Neutrophil (primary cell): Measurements from ENCODE around the gene PLAC8.

Source experiments
- H3K27ac ChIP-seq: fragments of 200-600 bp; sonication (generic); 2 replicates; pipeline ENCODE4 v1.5.1; 2016; ENCODE audit warnings: mild to moderate bottlenecking, moderate library complexity
- H3K27me3 ChIP-seq: fragments of 200-600 bp; sonication (generic); 2 replicates; pipeline ENCODE4 v1.6.0; 2016; ENCODE audit warnings: mild to moderate bottlenecking
- H3K36me3 ChIP-seq: fragments of 200-600 bp; sonication (generic); 2 replicates; pipeline ENCODE4 v1.5.1; 2017
- H3K4me1 ChIP-seq, 2 experiments: fragments of 200-600 bp in 1 of 2; sonication (generic) in 1 of 2; 1 replicate in 1 of 2; 2 replicates in 1 of 2; pipeline versions ENCODE4 v1.5.1 to v1.6.1; 2013 to 2016; ENCODE audit warnings: low read depth in 1 of 2, low read length in 1 of 2, mild to moderate bottlenecking in 1 of 2, moderate library complexity in 1 of 2; ENCODE audit not compliant: control insufficient read depth in 1 of 2, insufficient read depth in 1 of 2
- H3K4me3 ChIP-seq, 2 experiments: fragments of 200-600 bp in 1 of 2; sonication (generic) in 1 of 2; 1 replicate in 1 of 2; 2 replicates in 1 of 2; pipeline ENCODE4 v1.5.1; 2013 to 2016; ENCODE audit warnings: low read depth in 1 of 2, low read length in 1 of 2, mild to moderate bottlenecking in 1 of 2, moderate library complexity in 1 of 2
- H3K9me3 ChIP-seq: fragments of 200-600 bp; sonication (generic); 2 replicates; pipeline ENCODE4 v1.5.1; 2016
- TF ChIP-seq, protein P1 (sequence below): fragments of 200-600 bp; sonication (generic); IDR thresholded peaks from 2 replicates; pipeline ENCODE4 v1.5.1; 2016; ENCODE audit warnings: antibody characterized with exemption

PLAC8 gene

DNA sequence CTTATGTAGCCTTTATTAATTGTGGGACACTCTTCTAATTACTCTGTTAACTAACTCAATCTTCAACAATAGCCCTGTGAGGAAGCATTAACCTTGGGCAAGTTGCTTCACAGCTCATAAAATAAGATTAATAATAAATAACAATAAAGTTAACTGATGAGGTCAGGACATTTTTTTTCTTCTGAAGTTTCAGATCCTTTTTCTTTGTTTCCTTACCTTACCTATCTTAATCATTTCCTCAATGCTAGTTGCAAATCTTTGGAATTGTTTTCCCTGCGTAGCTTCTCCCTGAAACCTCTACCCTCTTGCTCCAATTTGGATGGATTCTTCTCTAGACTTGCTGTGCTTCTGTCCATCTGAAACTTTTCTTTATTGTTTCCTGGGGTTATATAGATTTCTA lies 17.5 kb upstream of the PLAC8 start:
- Histone ChIP-seq H3K9me3 (no peaks in the 10 kb centered on the region), H3K4me1 (peaks cover 23 to 24% of the 10 kb centered on the region in 2 experiments), H3K4me3 (no peak overlapping the region), H3K27ac (no peak overlapping the region), H3K27me3 (no peaks in the 10 kb centered on the region), H3K36me3 (no peaks in the 10 kb centered on the region)
- TF ChIP-seq, protein P1, sequence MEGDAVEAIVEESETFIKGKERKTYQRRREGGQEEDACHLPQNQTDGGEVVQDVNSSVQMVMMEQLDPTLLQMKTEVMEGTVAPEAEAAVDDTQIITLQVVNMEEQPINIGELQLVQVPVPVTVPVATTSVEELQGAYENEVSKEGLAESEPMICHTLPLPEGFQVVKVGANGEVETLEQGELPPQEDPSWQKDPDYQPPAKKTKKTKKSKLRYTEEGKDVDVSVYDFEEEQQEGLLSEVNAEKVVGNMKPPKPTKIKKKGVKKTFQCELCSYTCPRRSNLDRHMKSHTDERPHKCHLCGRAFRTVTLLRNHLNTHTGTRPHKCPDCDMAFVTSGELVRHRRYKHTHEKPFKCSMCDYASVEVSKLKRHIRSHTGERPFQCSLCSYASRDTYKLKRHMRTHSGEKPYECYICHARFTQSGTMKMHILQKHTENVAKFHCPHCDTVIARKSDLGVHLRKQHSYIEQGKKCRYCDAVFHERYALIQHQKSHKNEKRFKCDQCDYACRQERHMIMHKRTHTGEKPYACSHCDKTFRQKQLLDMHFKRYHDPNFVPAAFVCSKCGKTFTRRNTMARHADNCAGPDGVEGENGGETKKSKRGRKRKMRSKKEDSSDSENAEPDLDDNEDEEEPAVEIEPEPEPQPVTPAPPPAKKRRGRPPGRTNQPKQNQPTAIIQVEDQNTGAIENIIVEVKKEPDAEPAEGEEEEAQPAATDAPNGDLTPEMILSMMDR = no peak

DNA sequence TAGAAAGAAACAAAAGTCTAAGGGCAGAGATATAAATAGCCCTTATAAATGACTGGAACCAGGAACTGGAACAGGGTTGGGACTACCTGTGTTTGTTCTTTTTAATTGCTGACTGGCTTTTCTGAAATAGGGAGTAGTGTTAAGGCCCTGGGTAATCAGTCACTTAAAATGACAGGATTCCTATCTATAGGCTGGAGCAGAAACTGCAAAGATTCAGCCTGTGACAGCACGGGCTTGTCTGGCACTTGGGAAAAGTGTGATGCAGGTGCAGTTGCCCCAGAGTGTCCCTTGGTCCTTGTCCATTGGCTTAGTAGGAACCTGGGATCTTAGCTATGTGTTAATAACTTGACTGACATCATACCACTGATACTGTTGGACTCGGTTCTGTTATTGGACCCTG lies 14.7 kb upstream of the PLAC8 start:
- peaks cover 51 to 52% of the 10 kb centered on the region in 2 experiments for H3K4me1 ChIP-seq
- TF ChIP-seq, protein P1 = no peak
- H3K27me3 ChIP-seq = no peaks in the 10 kb centered on the region
- no peak overlapping the region for H3K4me3 ChIP-seq
- peak overlapping the region; percentile 88 for H3K27ac ChIP-seq
- H3K9me3 ChIP-seq = no peaks in the 10 kb centered on the region
- H3K36me3 ChIP-seq = no peaks in the 10 kb centered on the region

DNA sequence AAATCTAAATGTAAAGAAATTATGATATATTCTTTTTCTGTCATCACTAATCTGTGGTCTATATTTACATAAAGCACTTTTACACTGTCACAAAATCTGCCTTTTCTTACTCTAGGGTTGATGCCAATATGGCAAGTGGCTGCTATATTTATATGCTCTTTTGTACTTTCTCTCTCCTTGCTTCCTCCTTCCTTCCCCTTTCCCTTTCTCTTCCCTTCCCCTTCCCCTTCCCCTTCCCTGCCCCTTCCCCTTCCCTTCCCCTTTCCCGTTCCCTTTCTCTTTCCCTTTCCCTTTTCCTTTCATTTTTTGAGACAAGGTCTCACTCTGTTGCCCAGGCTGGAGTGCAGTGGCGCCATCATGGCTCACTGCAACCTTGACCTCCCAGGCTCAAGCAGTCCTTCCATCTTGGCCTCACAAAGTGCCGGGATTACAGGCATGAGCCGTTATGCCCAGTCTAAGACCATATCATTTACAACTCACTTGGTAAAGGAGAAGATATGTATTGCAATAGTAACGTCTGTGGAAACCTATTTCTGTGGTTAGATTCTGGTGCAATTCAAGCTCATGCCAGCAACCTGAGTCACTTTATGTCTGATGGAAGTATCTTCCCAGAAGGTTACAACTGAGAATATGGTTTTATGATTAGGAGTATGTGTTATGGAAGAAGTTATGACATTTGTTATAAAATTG lies 13.9 kb upstream of the PLAC8 start:
- peak overlapping the region; percentile 88 for H3K27ac ChIP-seq
- H3K36me3 ChIP-seq = no peaks in the 10 kb centered on the region
- TF ChIP-seq, protein P1 = no peak
- H3K9me3 ChIP-seq = no peaks in the 10 kb centered on the region
- no peaks in the 10 kb centered on the region for H3K27me3 ChIP-seq
- peaks cover 60 to 61% of the 10 kb centered on the region in 2 experiments for H3K4me1 ChIP-seq
- H3K4me3 ChIP-seq = peak overlapping the region; percentile 10 to 17

DNA sequence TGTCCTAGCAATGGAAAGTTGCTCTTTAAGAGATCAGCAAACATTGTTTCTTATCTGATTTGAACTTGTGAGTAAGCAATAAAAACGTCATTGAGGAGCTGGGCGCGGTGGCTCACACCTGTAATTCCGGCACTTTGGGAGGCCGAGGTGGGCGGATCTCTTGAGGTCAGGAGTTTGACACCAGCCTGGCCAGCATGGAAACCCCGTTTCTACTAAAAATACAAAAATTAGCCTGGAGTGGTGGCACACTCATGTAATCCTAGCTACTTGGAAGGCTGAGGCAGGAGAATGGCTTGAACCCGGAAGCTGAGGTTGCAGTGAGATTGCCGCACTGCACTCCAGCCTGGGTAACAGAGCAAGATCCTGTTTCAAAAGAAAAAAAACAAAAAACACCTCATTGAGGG lies 11.2 kb upstream of the PLAC8 start:
- no peaks in the 10 kb centered on the region for H3K27me3 ChIP-seq
- no peaks in the 10 kb centered on the region for H3K36me3 ChIP-seq
- H3K4me3 ChIP-seq = peak overlapping the region; percentile 45 to 52
- H3K9me3 ChIP-seq = no peaks in the 10 kb centered on the region
- H3K4me1 ChIP-seq = peaks cover 84 to 88% of the 10 kb centered on the region in 2 experiments
- H3K27ac ChIP-seq = peak overlapping the region; percentile 88
- TF ChIP-seq, protein P1 = no peak

DNA sequence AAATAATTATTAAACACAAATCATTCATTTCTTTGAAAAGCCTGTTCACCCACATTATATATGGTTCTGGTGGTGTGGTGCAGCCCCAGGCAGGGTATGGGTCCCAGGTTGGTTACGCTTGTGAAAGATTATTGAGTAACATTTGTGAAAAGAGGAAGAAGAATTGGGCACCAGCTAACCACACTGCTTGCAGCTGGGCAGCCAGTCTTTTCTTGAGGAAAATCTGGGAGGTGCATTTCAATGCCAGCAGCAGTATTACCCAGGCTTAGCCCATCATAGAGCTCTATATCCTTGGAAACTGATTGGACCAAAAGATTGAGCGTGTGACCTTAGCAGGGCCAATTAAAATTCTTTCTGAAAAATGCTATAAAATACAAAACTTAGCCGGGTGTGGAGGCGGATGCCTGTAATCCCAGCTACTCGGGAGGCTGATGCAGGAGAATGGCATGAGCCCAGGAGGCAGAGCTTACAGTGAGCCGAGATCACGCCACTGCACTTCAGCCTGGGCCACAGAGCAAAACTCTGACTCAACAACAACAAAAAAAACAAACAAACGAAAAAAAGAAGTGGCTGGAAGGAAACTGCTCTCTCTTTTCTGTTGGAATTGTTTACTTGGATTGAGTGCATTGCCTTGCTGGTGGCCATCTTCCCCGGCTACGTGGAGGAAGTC lies 9.7 kb upstream of the PLAC8 start:
- peak overlapping the region; percentile 88 for H3K27ac ChIP-seq
- H3K4me1 ChIP-seq = peaks cover 96 to 99% of the 10 kb centered on the region in 2 experiments
- TF ChIP-seq, protein P1 = peak; percentile 21
- no peaks in the 10 kb centered on the region for H3K9me3 ChIP-seq
- H3K27me3 ChIP-seq = no peaks in the 10 kb centered on the region
- peak overlapping the region; percentile 34 to 42 for H3K4me3 ChIP-seq
- no peaks in the 10 kb centered on the region for H3K36me3 ChIP-seq
